OCI-LY1 (cell line): Measurements from ENCODE around the gene ARID3B.

Experiments used
- H2AFZ ChIP-seq: fragments of 200-600 bp; sonication (generic), shearing (Covaris generic); 2 replicates; pipeline ENCODE4 v1.6.0; 2014; ENCODE audit warnings: antibody characterized with exemption, mild to moderate bottlenecking, low read length
- H3F3A ChIP-seq: fragments of 200-600 bp; sonication (generic), shearing (Covaris generic); 2 replicates; pipeline ENCODE4 v1.6.0; 2014; ENCODE audit warnings: mild to moderate bottlenecking, antibody characterized with exemption, low read length, moderate library complexity; ENCODE audit not compliant: insufficient read depth
- H3K27ac ChIP-seq: fragments of 200-600 bp; sonication (generic); 2 replicates; pipeline ENCODE4 v1.5.1; 2014; ENCODE audit warnings: low read length, mixed run types, mild to moderate bottlenecking, low read depth; ENCODE audit not compliant: poor library complexity, severe bottlenecking
- H3K27me3 ChIP-seq: fragments of 200-600 bp; sonication (generic); 2 replicates; pipeline ENCODE4 v1.6.0; 2014; ENCODE audit warnings: antibody characterized with exemption, mild to moderate bottlenecking, low read length, moderate library complexity; ENCODE audit not compliant: insufficient read depth
- H3K36me3 ChIP-seq: fragments of 200-600 bp; sonication (generic); 2 replicates; pipeline ENCODE4 v1.6.1; 2014; ENCODE audit warnings: mild to moderate bottlenecking, antibody characterized with exemption, low read length, moderate library complexity, mixed read lengths; ENCODE audit not compliant: insufficient read depth
- H3K4me1 ChIP-seq: fragments of 200-600 bp; sonication (generic); 2 replicates; pipeline ENCODE4 v1.5.1; 2014; ENCODE audit warnings: mild to moderate bottlenecking, low read length, moderate library complexity; ENCODE audit not compliant: insufficient read depth, severe bottlenecking
- H3K4me2 ChIP-seq: fragments of 200-600 bp; sonication (generic), shearing (Covaris generic); 2 replicates; pipeline ENCODE4 v1.6.1; 2014; ENCODE audit warnings: low read length
- H3K4me3 ChIP-seq: fragments of 200-600 bp; sonication (generic); 2 replicates; pipeline ENCODE4 v1.5.1; 2014; ENCODE audit warnings: low read length, low read depth, mild to moderate bottlenecking, mixed read lengths; ENCODE audit not compliant: poor library complexity, severe bottlenecking
- H3K79me2 ChIP-seq: fragments of 200-600 bp; shearing (Covaris generic); 2 replicates; pipeline ENCODE4 v1.6.1; 2016; ENCODE audit warnings: mixed run types, low read length, mixed read lengths; ENCODE audit not compliant: insufficient read depth
- H3K9ac ChIP-seq: fragments of 200-600 bp; sonication (generic), shearing (Covaris generic); 2 replicates; pipeline ENCODE4 v1.6.1; 2014; ENCODE audit warnings: mild to moderate bottlenecking, low read length, mixed read lengths
- H3K9me2 ChIP-seq: fragments of 200-600 bp; sonication (generic), shearing (Covaris generic); 2 replicates; pipeline ENCODE4 v1.6.1; 2014; ENCODE audit warnings: low read depth, mild to moderate bottlenecking, low read length, mixed read lengths
- H3K9me3 ChIP-seq: fragments of 200-600 bp; shearing (Covaris generic); 2 replicates; pipeline ENCODE4 v1.6.1; 2014; ENCODE audit warnings: low read length, mixed read lengths
- H4K20me1 ChIP-seq: fragments of 200-600 bp; sonication (generic), shearing (Covaris generic); 2 replicates; pipeline ENCODE4 v1.6.0; 2016; ENCODE audit warnings: mild to moderate bottlenecking, low read length; ENCODE audit not compliant: insufficient read depth
- CTCF ChIP-seq: fragments of 200-600 bp; sonication (generic), shearing (Covaris generic); IDR thresholded peaks from 2 replicates; pipeline ENCODE4 v1.5.1; 2017; ENCODE audit warnings: mild to moderate bottlenecking, antibody characterized with exemption, low read length, moderate library complexity, mixed read lengths
- EZH2 ChIP-seq: fragments of 200-600 bp; sonication (generic), shearing (Covaris generic); IDR thresholded peaks from 2 replicates; pipeline ENCODE4 v1.8.0; 2017; ENCODE audit warnings: borderline replicate concordance, mixed run types, mild to moderate bottlenecking, antibody characterized with exemption, low read length, moderate library complexity, mixed read lengths

ARID3B gene

GRCh38 chr15:74519311-74519710 is 21.7 kb upstream of the ARID3B start:
- no peak overlapping the region for H3K9ac ChIP-seq
- H3K79me2 ChIP-seq = no peaks in the 10 kb centered on the region
- no peaks in the 10 kb centered on the region for H4K20me1 ChIP-seq
- no peak overlapping the region for H3K4me2 ChIP-seq
- H3F3A ChIP-seq = no peaks in the 10 kb centered on the region
- no peak overlapping the region for H3K27ac ChIP-seq
- H2AFZ ChIP-seq = no peak overlapping the region
- no peaks in the 10 kb centered on the region for H3K4me1 ChIP-seq
- H3K9me3 ChIP-seq = no peaks in the 10 kb centered on the region
- no peak overlapping the region for H3K4me3 ChIP-seq
- no peaks in the 10 kb centered on the region for H3K36me3 ChIP-seq
- H3K9me2 ChIP-seq = no peaks in the 10 kb centered on the region
- TF ChIP-seq EZH2 (no peak), CTCF (no peak)
- H3K27me3 ChIP-seq = no peaks in the 10 kb centered on the region

- H4K20me1 ChIP-seq = no peaks in the 10 kb centered on the region
- no peak overlapping the region for H2AFZ ChIP-seq
- no peaks in the 10 kb centered on the region for H3K36me3 ChIP-seq
- no peaks in the 10 kb centered on the region for H3K27me3 ChIP-seq
- no peaks in the 10 kb centered on the region for H3K4me1 ChIP-seq
- H3K4me2 ChIP-seq = no peak overlapping the region
- H3K9me3 ChIP-seq = no peaks in the 10 kb centered on the region
- H3K27ac ChIP-seq = no peak overlapping the region
- no peak overlapping the region for H3K4me3 ChIP-seq
- H3F3A ChIP-seq = no peaks in the 10 kb centered on the region
- no peaks in the 10 kb centered on the region for H3K9me2 ChIP-seq
- TF ChIP-seq EZH2 (no peak), CTCF (no peak)
- no peak overlapping the region for H3K9ac ChIP-seq
- H3K79me2 ChIP-seq = no peaks in the 10 kb centered on the region
Observed at GRCh38 chr15:74520407-74520806, 20.6 kb upstream of the ARID3B start.

- H3K9ac ChIP-seq = no peak overlapping the region
- H3K4me2 ChIP-seq = no peak overlapping the region
Observed at GRCh38 chr15:74523982-74524381, 17.0 kb upstream of the ARID3B start.

More at GRCh38 chr15:74523982-74524381, 17.0 kb upstream of the ARID3B start:
- Histone ChIP-seq H3K4me1 (no peaks in the 10 kb centered on the region), H3K9me3 (no peaks in the 10 kb centered on the region), H3K79me2 (no peaks in the 10 kb centered on the region), H3K36me3 (no peaks in the 10 kb centered on the region), H3K9me2 (no peaks in the 10 kb centered on the region), H3K27ac (no peak overlapping the region), H4K20me1 (no peaks in the 10 kb centered on the region), H3F3A (no peaks in the 10 kb centered on the region), H2AFZ (no peak overlapping the region), H3K27me3 (no peaks in the 10 kb centered on the region), H3K4me3 (no peak overlapping the region)
- TF ChIP-seq EZH2 (no peak), CTCF (no peak)
